AG04450 (cell line): ENCODE data around the gene VAV3. TPM values are rescaled to one million over a fixed set of nuclear protein-coding genes. Genes with fewer than 3 reads are reported as not detected.

Experiments used
- CTCF ChIA-PET: fragments of 300-600, 350-600 bp; formaldehyde crosslinking; extraction: SDS; loops from one replicate; lab custom pipeline; 2022; ENCODE audit warnings: antibody characterized with exemption, inconsistent platforms; lab: Charles Lee
- POLR2A ChIA-PET: fragments of 350-600 bp; formaldehyde crosslinking; extraction: SDS; loops from one replicate; lab custom pipeline; 2021; ENCODE audit warnings: antibody characterized with exemption, inconsistent platforms; lab: Yijun Ruan, JAX
- DNase-seq: peaks from one replicate; pipeline ENCODE4 v3.0.0-alpha.2; 2011; ENCODE audit warnings: low read depth, low spot score
- H3K27ac ChIP-seq: one replicate; pipeline ENCODE4 v1.5.1; 2012; ENCODE audit warnings: low read depth, low read length, control low read depth
- H3K27me3 ChIP-seq: one replicate; pipeline ENCODE4 v1.6.0; 2012; ENCODE audit warnings: low read length; ENCODE audit not compliant: control insufficient read depth, insufficient read depth
- H3K4me3 ChIP-seq: 2 replicates; pipeline ENCODE4 v1.5.1; 2011; ENCODE audit warnings: mild to moderate bottlenecking, low read depth, low read length, control low read depth
- H3K9me3 ChIP-seq: 2 replicates; pipeline ENCODE4 v1.5.1; 2012; ENCODE audit warnings: low read length; ENCODE audit not compliant: control insufficient read depth, insufficient read depth
- polyA plus RNA-seq: library from polyadenylated mRNA; depleted of rRNA; stranded (reverse); fragments of >200 nt; gene quantifications from 2 replicates; pipeline ENCODE4 v1.2.3, GENCODE V29; 2011
- TF ChIP-seq, protein P1 (sequence below): IDR thresholded peaks from 2 replicates; pipeline ENCODE4 v1.5.1; 2011; ENCODE audit warnings: low read depth, low read length, control low read depth, inconsistent platforms

Gene VAV3
- polyA plus RNA-seq, 1 experiment, result 0.02 TPM

DNA sequence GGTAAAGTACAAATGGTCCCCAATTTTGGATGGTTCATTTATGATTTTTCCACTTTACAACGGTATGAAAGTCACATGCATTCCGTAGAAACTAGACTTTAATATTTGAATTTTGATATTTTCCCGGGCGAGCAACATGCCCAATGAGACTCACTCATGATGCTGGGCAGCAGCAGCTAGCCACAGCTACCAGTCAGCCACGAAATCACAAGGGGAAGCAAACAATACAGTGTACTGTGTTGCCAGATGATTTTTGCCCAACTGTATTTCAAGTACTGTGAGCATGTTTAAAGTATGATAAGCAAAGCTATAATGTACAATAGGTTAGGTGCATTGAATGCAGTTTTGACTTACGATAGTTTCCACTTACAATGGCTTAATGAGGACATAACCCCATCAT lies 266.8 kb downstream of the VAV3 start:
- TF ChIP-seq, protein P1, sequence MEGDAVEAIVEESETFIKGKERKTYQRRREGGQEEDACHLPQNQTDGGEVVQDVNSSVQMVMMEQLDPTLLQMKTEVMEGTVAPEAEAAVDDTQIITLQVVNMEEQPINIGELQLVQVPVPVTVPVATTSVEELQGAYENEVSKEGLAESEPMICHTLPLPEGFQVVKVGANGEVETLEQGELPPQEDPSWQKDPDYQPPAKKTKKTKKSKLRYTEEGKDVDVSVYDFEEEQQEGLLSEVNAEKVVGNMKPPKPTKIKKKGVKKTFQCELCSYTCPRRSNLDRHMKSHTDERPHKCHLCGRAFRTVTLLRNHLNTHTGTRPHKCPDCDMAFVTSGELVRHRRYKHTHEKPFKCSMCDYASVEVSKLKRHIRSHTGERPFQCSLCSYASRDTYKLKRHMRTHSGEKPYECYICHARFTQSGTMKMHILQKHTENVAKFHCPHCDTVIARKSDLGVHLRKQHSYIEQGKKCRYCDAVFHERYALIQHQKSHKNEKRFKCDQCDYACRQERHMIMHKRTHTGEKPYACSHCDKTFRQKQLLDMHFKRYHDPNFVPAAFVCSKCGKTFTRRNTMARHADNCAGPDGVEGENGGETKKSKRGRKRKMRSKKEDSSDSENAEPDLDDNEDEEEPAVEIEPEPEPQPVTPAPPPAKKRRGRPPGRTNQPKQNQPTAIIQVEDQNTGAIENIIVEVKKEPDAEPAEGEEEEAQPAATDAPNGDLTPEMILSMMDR, result no peak
- CTCF ChIA-PET, result no interaction called here
- Histone ChIP-seq H3K9me3 (no peaks in the 10 kb centered on the region), H3K27me3 (no peaks in the 10 kb centered on the region), H3K4me3 (no peak overlapping the region), H3K27ac (no peak overlapping the region)
- POLR2A ChIA-PET, result no interaction called here
- DNase-seq, result no peak

DNA sequence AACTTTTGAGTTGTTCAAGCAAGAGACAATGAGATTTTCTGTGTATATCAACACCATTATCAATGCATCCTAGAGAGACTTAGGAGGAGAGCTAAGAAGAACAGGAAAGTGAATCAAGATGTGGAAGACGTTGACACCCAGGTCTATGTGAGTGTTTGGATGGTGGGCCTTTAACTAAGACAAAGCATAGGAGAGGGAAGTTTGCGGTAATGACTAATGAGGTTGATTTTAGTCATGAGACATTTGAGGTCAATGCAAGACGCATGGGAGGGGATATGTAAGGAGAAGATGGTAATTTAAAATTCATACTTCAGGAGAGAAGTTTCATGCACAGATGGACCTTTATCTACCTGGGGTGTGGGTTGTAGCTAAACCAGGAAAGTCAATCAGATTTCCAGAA lies 269.6 kb downstream of the VAV3 start:
- ChIA-PET CTCF (no interaction called here), POLR2A (no interaction called here)
- TF ChIP-seq, protein P1, result no peak
- no peak overlapping the region for H3K27ac ChIP-seq
- no peaks in the 10 kb centered on the region for H3K27me3 ChIP-seq
- H3K4me3 ChIP-seq, result no peak overlapping the region
- no peak for DNase-seq
- no peaks in the 10 kb centered on the region for H3K9me3 ChIP-seq

DNA sequence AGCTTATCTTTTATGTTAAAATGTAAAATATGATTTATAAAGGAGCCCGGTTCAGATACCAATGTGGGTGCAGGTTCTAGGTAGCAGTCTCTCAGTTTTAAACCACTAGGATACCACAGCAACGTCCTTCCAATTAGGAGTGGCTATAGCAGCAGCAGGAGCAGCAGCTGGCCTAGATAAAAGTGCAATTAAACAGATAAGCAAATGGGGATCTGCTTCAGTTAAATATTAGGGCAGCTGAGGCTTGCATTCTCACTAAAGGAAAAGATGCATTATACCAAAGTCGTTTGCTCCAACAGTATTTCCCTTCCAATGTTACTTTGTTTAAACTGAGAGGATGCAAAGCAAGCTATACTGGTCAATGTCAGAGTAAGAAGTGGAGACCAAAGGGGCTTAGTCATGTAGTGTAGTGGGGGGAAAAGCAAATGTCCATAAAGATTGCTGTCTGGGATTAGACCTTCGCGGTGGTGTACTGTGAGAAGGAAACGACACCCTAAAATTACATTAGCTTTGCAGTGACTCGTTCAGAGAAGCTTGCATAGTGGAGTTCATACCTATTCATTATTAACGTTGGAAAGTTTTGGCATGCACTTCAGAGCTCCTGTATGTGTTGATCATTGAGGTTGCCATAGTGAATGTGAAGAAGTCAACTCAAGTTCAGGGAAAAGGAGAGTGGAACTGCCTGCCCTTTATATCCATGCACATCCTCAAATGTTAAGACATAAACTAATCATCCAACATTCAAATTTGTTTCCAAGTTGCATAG lies 272.2 kb downstream of the VAV3 start:
- ChIA-PET CTCF (no interaction called here), POLR2A (no interaction called here)
- Histone ChIP-seq H3K27ac (no peak overlapping the region), H3K27me3 (no peaks in the 10 kb centered on the region), H3K4me3 (no peak overlapping the region), H3K9me3 (no peaks in the 10 kb centered on the region)
- DNase-seq, result no peak
- TF ChIP-seq, protein P1, result no peak

DNA sequence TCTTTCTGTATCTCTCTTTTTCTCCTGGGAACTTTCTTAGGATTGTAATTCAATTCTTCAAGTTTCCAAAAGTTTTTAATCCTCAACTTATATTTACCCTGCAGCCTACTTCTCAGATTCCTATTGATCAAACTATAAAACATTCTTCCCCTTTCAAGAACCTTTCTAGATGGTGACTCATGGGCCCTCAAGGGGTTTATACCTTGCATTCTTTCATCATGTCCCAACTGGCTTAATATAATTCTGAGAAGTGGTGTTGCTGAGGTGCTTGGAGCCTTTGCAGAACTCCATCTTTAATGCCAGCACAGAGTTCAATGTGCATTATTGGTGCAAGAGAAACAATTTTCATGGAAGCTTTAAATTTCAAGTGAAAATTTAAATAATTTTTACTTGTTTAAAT lies 273.4 kb downstream of the VAV3 start:
- no peaks in the 10 kb centered on the region for H3K27me3 ChIP-seq
- ChIA-PET CTCF (no interaction called here), POLR2A (no interaction called here)
- TF ChIP-seq, protein P1, result no peak
- H3K4me3 ChIP-seq, result no peak overlapping the region
- no peaks in the 10 kb centered on the region for H3K9me3 ChIP-seq
- no peak overlapping the region for H3K27ac ChIP-seq
- DNase-seq, result no peak

DNA sequence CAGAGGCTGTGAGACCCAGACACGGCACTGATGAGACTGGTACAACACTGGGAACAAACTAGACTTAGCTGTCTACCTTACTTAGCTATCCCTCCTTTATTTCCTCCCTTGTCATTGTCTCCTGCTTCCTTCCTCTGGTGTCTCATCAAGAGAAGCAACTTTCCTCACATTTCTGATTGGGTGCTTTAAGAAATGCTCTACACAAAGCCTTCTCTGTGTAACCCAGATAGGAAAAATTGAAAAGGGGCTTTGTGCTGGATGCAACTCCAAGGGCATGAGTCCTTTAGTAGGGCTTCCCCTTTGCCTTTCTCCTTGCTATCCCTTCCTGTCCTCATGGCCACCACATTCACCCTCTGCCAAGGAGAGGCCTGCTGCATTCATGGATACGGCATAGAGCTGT lies 274.5 kb downstream of the VAV3 start:
- POLR2A ChIA-PET, result no interaction called here
- DNase-seq, result no peak
- TF ChIP-seq, protein P1, result no peak
- Histone ChIP-seq H3K4me3 (no peak overlapping the region), H3K27ac (no peak overlapping the region), H3K27me3 (no peaks in the 10 kb centered on the region), H3K9me3 (no peaks in the 10 kb centered on the region)
- CTCF ChIA-PET, result no interaction called here
